Lung microvascular endothelial cell (primary cell): ENCODE results near the gene NR2C2AP. TPM values are rescaled to one million over a fixed set of nuclear protein-coding genes. Genes with fewer than 3 reads are reported as not detected.

Source experiments
- DNase-seq, 2 donors: peaks; one replicate each; pipeline versions ENCODE4 v3.0.0 to v3.0.0-alpha.2; 2010; ENCODE audit warnings: low read depth in 2 of 2
- total RNA-seq: library from RNA; depleted of rRNA; stranded (reverse); fragments of >200 nt; gene quantifications from 2 replicates; pipeline ENCODE4 v1.2.1, GENCODE V29; 2014

The NR2C2AP gene
- total RNA-seq, 1 donor from 2014 or later: 8.5 TPM

DNA sequence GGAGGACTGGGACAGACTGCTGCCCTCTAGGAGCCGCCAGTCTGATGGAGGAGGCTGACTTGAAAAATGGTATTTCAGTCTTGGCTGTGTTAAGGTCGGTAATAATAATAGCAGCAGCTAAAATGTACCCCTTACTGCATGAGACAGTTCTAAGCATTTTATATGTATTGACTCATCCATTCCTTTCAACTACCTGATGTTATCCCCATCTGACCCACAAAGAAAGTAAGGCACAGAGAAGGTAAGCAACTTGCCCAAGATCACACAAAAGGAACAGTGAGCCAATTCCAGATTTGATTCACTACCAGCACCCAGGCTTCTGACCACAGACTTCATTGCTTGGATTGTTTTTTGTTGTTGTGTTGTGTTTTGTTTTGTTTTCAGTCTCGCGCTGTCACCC, 12.6 kb upstream of the NR2C2AP start:
- no peak for DNase-seq

DNA sequence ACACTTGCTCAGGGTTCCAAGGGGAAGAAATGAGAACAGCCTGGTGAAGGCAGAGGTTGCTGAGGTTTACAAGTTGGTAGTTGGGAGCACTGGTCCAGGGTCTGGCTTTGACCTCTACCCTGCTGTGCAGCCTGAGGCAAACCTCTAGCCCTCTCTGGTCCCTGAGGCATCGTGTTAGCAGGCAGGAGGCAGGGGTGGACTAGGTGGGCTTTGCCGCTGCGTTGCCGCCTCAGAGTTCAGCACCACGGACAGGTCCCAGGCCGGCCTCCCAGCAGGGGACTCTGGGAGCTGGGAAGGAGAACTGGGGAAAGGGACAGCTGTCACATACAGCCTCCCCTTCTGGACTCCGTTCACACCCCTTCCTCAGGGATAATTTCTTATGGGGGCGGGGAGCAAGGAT, 11.7 kb upstream of the NR2C2AP start:
- DNase-seq: peak; percentile 52 to 72

DNA sequence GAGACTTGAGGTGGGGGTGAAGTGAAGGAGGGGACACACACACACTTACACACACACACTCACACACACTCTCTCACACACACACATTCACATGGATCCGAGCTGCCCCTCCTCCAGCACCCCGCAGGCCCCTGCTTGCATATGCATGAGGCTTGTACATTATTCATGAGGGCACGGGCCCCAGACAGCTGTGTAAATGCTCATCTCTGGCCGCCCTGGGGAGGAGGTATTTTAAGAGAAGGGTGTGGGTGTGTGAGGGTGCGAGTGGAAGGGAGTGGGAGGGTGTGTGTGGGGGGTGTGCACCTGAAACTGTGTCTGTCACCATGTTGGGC, 10.9 kb upstream of the NR2C2AP start:
- no peak for DNase-seq

- DNase-seq: no peak
Measured at GRCh38 chr19:19213426-19214158, 10.4 kb upstream of the NR2C2AP start.

GRCh38 chr19:19212916-19213315, 9.7 kb upstream of the NR2C2AP start:
- DNase-seq: no peak

DNA sequence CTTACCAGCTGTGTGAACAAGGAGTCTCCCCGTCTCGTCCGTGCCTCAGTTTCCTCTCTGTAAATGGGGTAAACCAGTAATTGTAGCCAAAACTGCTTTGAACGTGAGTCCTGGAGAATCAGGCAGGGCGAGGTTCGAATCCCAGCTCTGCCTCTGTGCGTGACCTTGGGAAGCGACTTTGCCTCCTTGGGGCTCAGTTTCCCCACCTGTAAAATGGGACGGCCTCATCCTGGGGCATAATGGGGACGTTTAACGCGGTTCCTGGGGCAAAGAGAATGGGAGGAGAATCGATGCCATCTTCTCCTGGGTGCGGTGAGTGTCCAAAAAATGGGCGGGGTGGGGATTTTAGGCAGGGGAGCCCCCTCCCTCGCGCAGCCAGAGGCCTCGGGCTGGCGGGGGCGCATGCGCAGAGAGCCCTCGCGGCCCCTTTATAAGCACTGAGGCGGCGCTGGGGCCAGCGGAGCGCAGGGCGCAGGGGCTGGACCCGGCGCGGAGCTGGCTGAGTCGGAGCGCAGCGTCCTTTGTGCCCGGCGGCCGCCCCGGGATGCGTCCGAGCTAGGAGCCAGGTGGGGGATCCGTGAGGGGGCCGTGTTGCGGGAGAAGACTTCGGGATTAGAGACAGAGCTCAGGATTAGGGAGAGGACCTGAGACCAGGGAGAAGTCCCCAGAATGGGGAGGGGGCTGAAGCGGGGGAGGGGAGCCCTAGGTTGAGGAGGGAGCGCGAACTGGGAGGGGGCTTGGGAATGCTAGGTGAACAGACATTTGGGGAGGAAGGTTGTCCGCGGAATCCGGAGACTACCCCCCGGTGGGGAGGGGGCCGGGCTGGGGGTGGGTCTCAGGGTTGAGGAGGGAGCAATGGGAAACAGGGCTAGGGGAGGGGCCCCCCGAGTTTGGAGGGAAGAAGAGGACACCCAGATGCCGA, 8.5 kb upstream of the NR2C2AP start, which contains the start of gene NCAN:
Gene NCAN, plus strand, starts transcription at position 460 of the 922 bp plus-strand sequence. CDS start 4,996 bp downstream, outside the sequence.
- no peak for DNase-seq

DNA sequence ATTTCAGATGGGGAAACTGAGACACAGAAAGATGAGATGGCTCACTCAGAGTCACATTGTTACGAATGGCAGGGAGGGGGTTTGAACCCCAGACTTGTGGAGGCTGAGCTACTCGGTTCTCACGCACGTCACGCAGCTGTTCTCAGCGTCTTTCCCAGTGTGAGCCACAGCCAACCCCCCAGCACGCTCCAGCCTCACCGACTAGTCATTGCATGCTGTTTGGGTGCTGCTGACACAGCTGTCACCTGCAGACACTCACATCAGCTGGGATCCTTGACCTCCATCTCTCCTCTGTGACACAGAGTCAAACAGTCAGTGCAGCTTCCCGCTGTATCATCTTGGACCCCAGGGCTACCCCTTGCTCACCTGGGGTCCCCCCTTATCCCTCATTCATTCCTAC, 6.2 kb upstream of the NR2C2AP start:
- no peak for DNase-seq

DNA sequence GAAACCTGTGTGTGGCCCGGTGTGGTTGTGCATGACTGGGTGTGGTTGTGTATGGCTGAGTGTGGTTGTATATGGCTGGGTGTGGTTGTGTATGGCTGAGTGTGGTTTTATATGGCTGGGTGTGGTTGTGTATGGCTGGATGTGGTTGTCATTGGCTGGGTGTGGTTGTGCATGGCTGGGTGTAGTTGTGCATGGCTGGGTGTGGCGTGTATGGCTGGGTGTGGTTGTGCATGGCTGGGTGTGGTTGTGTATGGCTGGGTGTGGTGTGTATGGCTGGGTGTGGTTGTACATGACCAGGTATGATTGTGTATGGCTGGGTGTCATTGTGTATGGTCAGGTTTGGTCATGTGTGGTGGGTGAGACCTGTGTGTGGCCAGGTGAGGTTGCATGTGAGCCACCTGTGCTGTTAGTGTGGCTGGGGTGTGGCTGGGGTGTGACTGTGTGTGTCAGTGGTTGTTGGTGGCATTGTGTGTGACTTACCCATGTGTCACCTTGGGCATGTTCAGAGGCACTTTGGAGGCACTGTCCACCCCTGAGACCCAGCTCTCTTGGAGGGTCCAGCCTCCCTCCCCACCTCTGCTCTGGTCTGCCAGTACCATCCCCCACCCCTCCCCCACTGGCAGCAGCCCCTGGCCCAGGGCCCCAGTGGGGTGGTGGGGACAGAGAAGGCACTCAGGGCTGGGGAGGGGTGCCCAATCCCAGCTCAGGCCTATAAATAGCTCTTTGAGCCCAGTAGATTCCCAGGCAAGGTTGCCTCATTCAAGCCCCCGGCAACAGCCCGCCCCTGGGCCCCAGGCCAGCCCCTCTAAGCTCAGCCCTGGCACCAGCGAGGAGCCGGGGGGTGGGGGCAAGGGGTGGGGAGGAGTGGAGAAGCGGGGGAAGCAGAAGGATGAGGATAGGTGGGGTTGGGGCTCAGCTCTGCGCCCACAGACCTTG, 4.7 kb upstream of the NR2C2AP start:
- no peak for DNase-seq

DNA sequence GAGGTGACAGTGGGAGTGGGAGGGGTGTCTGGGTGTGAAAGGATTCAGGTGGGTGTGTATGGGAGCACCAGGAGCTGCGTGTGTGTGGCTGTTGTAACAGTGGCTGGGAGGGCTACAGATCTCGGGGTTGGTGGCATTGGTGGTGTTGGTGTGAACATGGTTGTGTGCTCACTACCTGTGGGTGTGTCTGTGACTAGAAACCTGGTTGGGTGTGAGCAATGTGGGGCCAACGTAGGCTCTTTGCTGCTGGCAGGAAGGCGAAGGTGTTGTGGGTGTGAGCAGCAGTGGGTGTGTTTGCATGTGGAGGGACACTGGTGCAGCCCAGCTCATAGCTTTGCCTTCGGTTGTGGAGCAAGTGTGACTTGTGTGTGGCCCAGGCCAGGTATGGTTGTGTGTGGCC, 3.7 kb upstream of the NR2C2AP start:
- no peak for DNase-seq

DNA sequence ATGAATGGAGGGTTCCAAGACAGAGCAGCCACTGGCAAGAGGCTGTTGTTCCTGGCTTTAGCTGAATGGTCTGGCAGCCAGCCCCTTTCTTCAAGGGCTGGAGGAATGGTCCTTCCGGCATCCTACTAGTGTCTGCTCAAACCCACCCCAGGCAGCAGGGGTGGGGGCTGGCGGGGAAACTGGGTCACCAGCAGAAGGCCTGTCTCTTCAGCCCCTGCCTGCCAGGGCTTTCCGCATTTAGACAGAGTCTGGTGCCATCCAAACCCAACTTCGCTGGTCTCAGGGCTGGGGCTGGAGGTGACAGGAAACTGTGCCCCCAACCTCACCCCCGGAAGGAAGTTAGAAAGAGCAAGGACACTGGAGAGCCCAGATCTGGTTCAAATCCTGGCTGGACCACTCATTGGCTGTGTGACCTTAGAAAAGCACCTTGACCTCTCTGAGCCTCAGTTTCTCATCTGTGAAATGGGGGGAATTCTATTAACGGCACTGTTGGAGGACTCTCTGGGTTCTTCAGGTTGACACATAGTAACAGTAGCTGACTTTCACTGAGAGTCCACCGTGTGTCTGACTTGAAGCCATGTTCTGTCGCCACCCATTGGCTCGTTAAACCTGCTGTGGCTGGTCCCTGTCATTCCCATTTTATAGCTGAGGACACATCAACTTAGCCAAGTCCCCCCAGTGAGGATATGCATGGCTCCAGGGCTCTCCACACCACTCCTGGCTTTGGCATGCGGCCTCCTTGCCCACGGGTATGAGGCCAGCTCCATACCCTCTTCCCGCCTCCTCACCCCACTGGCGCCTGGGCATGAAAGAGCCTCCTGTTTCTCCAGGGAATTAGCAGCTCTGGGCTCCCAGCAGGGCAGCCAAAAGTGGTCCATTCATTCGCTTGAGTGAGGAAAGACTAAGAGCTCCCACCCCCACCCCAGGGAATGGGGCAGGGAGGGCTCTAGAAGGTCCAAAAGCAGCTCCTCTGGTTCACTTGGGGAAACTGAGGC, 2.5 kb upstream of the NR2C2AP start:
- DNase-seq: no peak

- DNase-seq: no peak
Measured at GRCh38 chr19:19204181-19204580, 967 bp upstream of the NR2C2AP start.

- DNase-seq: no peak
Measured at GRCh38 chr19:19202707-19203011, 555 bp downstream of the NR2C2AP start.

DNA sequence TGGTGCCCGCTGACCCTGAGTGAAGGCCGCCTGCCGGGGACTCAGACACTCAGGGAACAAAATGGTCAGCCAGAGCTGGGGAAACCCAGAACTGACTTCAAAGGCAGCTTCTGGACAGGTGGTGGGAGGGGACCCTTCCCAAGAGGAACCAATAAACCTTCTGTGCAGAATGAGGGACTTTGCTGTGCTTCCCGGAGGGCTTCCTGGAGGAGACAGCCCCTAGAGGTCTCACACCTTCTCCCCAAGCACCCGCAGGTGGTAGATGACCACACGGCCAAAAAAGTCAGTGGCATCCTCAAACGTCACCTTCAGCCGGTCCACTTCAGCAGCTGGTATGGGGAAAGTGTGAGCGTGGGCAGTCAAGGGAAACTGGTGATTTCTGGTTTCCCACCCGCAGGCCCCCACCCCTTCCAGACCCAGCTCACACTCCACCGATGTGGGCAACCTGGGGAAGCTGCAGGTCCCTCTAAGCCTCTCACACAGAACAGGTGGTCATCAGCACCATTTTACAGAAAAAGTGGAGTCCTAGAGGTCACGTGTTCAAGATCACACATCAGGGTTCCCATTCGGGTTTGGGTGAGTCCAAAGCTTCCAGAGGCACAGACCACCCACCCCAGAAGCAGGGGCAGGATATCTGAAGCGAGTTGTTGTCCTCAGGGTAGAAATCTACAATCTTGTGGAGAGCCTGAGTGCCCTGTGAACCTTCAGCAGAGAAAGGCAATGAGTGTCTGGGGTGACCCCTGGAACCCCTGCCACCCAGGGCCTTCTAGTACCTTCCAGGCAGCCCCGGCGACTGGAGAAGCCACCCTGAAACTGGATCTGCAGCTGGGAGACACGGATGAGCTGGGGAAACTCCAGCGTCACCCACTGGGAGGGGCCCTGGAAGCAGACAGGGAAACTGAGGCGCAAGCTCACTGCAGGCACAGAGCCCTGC, 1.2 kb downstream of the NR2C2AP start:
- no peak for DNase-seq

- DNase-seq: peak in 1 of 2 donors; percentile 59
Measured at GRCh38 chr19:19193926-19194325, 9.3 kb downstream of the NR2C2AP start.

DNA sequence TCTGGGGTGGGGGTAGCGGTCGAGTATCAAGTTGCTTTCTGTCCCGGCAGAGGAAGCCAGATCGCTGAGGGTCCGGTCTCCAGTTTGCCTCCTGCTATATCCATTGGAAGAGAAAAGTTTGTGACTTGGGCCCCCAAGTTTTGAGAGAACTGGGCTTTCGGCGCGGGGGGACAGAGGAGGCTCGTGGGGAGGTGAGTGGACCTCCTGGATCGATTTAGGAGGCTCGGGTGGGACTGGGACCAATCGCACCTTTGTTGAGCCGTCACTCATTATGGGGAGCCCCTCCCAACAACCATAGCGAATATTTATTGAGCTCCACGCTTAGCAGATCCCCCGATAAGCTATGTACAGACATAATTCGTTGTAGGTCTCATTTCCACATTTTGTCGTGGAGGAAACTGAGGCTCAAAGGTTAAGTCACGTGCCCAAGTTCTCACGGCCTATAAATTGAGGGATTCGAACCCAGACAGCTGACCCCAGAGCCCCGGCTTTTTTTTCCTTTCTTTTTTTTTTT, 10.2 kb downstream of the NR2C2AP start:
- DNase-seq: peak; percentile 37 to 69

GRCh38 chr19:19192078-19192882, 10.9 kb downstream of the NR2C2AP start, which contains the start of the genes BORCS8 and RFXANK:
Gene BORCS8, minus strand, starts transcription at chr19:19192152. Its CDS starts 35 bp downstream, at chr19:19192117.
Gene RFXANK, plus strand, starts transcription at chr19:19192258. Its CDS starts 1,689 bp downstream, at chr19:19193947.
- DNase-seq: peak; percentile 97 to 99

- DNase-seq: no peak
Measured at GRCh38 chr19:19191768-19192077, 11.5 kb downstream of the NR2C2AP start.

DNA sequence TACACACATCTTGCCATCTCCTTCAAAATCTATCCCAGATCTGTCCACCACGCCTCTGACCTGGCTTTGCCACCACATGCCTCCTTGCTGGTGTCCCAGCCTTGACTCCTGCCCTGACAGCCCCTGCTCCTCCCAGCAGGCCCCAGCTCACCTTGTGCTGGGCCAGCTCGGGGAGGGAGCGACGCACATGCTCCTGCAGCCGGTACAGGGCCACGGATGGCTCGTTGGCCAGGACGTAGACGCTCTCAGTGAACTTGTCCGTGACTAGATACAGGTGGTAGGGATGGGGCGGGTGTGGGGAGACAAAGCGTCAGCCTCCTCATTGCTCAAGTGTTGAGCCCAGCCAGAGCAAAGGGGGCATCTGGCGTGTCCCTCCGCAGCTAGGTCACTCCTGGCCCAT, 16.5 kb downstream of the NR2C2AP start:
- no peak for DNase-seq
